ENCODE measurements around the gene FOLR1.

FOLR1 gene

DNA sequence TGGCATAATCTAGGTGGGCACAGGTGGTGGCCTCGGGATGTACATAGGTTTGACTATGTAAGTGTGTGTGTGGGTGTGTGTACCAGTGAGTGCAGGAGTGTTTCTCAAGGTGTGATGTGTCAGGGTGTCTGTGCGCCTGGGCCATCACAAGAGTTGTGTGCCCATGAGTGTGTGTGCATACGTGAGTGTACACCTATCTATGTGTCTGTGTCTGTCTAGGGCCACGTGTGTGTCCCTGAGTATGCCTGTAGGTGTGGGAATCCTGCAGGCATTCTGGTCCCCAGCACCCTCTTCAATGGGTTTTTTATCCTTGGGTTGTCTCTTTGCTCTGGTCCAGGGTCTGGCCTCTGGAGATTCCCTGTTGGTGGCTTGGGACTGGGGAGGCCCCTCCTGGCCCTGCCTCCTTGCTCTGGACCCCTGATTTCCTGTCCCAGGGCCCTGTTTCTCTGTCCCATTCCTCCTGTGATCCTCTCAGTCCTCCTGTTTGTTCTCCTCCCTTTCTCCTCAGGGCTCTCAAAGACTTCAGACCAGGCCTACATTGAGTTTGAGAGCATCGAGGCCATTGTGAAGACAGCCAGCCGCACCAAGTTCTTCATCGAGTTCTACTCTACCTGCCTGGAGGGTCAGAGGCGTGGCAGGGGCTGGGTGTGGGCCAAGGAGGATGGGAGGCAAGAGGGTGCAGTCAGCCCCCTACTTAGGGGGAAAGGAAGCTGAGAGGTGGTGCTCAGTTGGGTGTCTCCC, 42.0 kb downstream of the FOLR1 start:
- in situ Hi-C loops (cut with MboI; ENCODE audit: low sequenced_read_pairs) = no loop called here

GRCh38 chr11:72234514-72234830, 42.5 kb downstream of the FOLR1 start:
- in situ Hi-C loops (cut with MboI; ENCODE audit: low sequenced_read_pairs) = no loop called here

GRCh38 chr11:72234920-72235319, 43.0 kb downstream of the FOLR1 start:
- in situ Hi-C loops (cut with MboI; ENCODE audit: low sequenced_read_pairs) = no loop called here

- in situ Hi-C loops (cut with MboI; ENCODE audit: low sequenced_read_pairs) = no loop called here
Observed at GRCh38 chr11:72235351-72236057, 43.6 kb downstream of the FOLR1 start.

- in situ Hi-C loops (cut with MboI; ENCODE audit: low sequenced_read_pairs) = no loop called here
Observed at GRCh38 chr11:72236083-72236697, 44.2 kb downstream of the FOLR1 start.

GRCh38 chr11:72236774-72237111, 44.8 kb downstream of the FOLR1 start:
- in situ Hi-C loops (cut with MboI; ENCODE audit: low sequenced_read_pairs) = no loop called here

GRCh38 chr11:72237112-72237931, 45.4 kb downstream of the FOLR1 start:
- in situ Hi-C loops (cut with MboI; ENCODE audit: low sequenced_read_pairs) = no loop called here

- in situ Hi-C loops (cut with MboI; ENCODE audit: low sequenced_read_pairs) = no loop called here
Observed at GRCh38 chr11:72238040-72238450, 46.1 kb downstream of the FOLR1 start.

GRCh38 chr11:72238492-72239312, 46.8 kb downstream of the FOLR1 start:
- in situ Hi-C loops (cut with MboI; ENCODE audit: low sequenced_read_pairs) = no loop called here

DNA sequence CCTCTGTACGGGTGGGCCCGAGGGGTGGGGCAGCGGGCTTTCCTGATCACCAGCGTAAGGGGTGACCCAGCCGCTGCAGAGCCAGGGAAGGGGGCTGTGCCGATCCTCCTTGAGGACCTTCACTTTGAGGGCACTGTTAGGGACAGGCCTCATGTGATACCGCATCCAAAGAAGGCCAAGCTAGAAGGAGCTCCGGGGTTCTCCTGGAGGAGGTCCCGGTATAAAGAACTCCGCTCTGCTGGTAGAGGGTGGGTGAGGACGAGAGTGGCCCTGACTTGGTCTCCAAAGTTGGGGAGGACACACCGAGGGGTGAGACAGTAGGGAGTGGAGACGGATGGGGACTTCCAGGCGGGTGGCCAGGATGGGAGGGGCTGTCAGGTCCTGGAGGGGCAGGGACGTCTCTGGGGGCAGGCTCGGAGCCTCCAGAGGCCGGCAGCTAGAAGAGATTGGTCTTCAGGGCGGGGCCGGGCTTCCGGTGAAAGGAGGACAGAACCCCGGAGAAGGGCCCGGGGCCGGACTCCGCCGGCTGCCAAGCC, 47.4 kb downstream of the FOLR1 start:
- in situ Hi-C loops (cut with MboI; ENCODE audit: low sequenced_read_pairs) = no loop called here

GRCh38 chr11:72239849-72240460, 48.0 kb downstream of the FOLR1 start:
- in situ Hi-C loops (cut with MboI; ENCODE audit: low sequenced_read_pairs) = no loop called here

GRCh38 chr11:72240461-72241290, 48.7 kb downstream of the FOLR1 start:
- in situ Hi-C loops (cut with MboI; ENCODE audit: low sequenced_read_pairs) = no loop called here

GRCh38 chr11:72241291-72241781, 49.4 kb downstream of the FOLR1 start:
- in situ Hi-C loops (cut with MboI; ENCODE audit: low sequenced_read_pairs) = no loop called here

- in situ Hi-C loops (cut with MboI; ENCODE audit: low sequenced_read_pairs) = no loop called here
Observed at GRCh38 chr11:72242141-72242540, 50.2 kb downstream of the FOLR1 start.

DNA sequence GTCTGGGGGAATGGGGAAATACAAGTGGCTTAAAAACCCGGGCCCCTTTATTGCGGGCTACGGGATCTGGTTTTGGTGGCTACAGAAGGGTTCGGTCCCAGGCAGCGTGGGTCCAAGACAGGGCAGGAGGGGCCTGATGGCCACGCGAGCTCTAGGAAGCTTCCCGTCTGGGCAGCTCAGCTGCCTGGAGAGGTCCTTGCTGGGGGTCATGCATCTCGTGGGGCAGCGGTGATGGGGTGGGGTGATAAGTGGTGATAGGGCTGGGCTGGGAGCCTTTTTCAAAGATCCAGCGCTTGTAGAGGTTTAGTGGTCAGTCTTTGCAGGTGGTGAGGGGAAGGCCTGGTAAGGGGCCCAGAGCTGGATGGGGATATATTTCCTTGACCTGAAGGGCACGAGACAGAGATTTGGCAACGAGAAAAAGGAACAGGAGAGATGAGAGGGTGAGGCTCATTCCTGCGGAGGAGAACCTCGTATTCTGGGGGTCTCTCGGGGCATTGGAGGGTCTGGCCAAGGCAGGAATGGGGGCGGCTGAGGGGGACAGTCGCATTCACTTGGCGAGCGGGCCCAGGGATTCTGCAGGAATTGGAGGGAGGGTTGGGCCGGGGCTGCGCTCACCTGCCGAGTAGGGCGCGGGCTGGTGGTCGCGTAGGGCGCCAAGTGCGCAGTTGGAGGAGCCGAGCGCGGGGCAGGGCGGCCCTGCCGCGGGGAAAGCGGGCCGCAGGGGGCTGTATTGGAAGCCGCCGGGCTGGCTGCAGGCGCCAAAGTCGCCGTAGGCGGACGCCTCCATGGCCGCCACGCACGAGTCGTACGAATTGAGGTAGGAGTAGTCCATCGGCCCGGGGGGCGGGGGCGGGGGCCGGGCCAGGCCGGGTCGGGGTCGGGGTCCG, 51.5 kb downstream of the FOLR1 start:
- in situ Hi-C loops (cut with MboI; ENCODE audit: low sequenced_read_pairs) = no loop called here

DNA sequence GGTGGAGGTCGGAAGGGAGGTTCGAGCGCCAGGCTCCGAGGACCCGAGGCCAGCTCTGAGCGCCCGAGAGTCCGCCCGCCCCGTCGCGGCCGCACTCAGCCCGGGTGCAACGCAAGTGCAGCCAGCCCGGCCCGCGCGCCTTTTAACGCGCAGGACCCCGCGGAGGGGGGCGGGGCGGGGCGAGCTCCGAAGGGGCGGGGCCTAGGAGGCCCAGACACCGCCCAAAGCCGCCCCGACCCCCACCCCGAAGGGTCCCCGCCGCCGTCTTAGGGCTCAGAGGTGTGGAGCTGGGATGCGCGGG, 52.1 kb downstream of the FOLR1 start, which contains the start of gene PHOX2A:
PHOX2A (minus strand) TSS at position 117 of the 301 bp plus-strand sequence. CDS start 172 bp downstream, outside the sequence.
- in situ Hi-C loops (cut with MboI; ENCODE audit: low sequenced_read_pairs) = no loop called here

GRCh38 chr11:72244361-72245262, 52.7 kb downstream of the FOLR1 start:
- in situ Hi-C loops (cut with MboI; ENCODE audit: low sequenced_read_pairs) = no loop called here

Data from hTERT RPE-1 (cell line).